GM23248 (cell line): ENCODE measurements around the gene RCSD1.

Experiments used
- EZH2 ChIP-seq: fragments of 200-600 bp; sonication (generic); IDR thresholded peaks from 2 replicates; pipeline ENCODE4 v1.6.1; 2018; ENCODE audit warnings: antibody characterized with exemption, mild to moderate bottlenecking; ENCODE audit not compliant: insufficient read depth, poor library complexity, severe bottlenecking
- EZH2phosphoT487 ChIP-seq: fragments of 200-600 bp; sonication (generic); IDR thresholded peaks from 2 replicates; pipeline ENCODE4 v1.6.1; 2018; ENCODE audit warnings: antibody characterized with exemption, moderate library complexity, mild to moderate bottlenecking, low read depth; ENCODE audit not compliant: insufficient read depth

- TF ChIP-seq EZH2phosphoT487 (no peak), EZH2 (no peak)
These were observed 83.5 kb downstream of the RCSD1 start for GRCh38 chr1:167713330-167714081.
